GM19438 (cell line): ENCODE results near the gene SCARF2.
"Not testable (repeated sequence)": the region's sequence is repeated elsewhere in the genome, so short reads cannot be mapped to it uniquely, and the experiment has no call there.

ENCODE experiments used
- ATAC-seq: cut with Tn5 transposase; IDR thresholded peaks from one replicate; pipeline ENCODE4 v1.9.1; 2021; ENCODE audit warnings: low read depth; ENCODE audit not compliant: unreplicated experiment

SCARF2 gene

DNA sequence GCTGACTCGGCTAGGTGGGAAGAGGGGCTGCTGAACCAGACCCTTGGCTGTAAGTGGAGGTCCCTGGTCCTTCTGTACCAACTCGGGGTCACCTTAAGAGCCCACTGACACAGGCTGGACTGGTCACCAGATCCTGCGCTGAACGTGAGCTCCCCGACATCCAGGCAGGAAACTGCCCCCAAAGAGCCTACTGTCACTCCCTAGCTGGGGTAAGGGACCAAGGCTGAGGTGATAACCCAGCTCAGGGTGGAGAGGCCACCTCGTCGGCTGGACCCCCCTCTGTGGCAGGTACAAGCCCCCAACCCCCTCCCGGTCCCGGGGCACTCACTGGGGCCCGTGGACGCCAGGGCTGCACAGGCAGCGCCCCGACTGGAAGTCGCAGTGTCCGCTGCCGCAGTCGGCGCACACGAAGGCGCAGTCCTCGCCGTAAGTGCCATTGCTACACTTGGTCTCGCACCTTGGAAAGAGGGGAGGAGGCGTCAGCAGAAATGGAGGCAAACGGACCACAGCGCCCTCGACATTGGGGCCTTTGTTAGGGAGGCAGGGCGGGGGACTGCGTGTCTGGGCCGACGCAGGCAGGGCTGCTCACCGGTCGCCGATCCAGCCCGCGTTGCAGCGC, 7.4 kb downstream of the SCARF2 start:
- ATAC-seq: no peak

DNA sequence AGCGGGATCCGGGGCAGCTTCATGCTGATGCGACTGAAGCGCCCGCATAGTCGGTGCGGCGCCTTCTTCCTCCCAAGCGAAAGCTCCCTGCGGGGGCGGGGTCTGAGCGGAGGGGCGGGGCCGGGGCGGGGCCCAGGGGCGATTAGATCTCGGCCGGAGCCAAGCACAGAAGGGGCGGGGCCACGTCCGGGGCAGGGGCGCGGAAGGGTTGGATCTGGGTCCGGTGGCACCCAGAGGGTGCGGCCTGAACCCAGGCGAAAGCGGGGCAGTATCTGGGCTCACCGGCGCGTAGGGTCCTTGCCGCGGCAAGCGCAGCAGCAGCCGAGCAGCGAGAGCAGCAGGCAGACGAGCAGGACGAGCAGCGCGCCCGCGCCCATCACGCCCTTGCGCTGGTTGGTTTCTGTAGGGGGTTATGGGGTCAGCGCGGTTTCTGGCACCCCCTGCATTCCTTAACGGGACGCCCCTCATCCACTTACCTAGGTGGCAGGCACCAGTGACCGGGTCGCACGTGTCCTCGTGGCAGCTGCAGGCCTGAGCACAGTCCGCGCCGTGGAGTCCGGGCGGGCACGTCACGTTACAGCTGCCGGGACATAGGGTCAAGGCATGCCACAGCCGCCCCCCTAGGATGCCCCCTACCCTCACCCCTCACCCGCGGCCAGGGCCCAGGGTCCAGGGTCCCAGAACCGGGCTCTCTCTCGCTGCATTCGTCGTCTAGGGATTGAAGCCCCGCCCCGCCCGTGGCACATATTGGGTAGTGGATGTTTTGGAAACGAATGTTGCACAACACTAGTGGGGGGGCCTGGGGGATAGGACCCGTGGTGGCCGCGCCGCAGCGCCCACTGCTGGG, 8.1 kb downstream of the SCARF2 start:
- ATAC-seq: no peak

DNA sequence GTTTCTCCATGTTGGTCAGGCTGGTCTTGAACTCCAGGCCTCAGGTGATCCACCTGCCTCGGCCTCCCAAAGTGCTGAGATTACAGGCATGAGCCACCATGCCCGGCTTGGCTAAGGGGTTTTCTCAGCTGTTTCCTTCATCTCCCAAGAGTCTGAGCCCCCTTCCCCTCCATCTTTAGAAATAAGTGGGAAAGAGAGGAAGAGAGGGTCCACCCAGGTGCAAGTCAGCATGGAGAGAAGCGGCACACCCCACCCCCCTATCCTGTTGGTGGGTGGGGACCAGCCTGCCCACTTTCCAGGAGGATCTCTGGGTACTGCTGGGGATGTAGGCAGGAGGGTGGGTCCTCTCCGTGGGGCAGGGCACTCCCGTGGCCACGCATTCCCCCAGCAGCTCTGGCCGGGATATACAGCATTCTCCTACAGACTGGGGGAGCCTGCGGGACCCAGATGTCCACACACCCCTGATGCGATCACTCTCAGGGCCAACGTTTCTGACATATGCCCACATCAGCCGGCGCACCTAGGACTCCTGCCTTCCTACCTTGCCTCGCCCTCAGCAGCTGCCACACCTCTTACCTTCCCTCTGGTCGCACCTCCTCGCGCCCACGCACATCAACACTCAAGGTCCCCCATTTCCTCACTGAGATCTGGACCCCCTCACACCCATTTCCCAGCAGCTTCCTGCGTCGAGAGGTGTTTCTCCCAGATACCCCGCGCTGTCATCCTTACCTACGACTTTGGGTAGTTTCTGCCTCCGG, 8.9 kb downstream of the SCARF2 start:
- ATAC-seq: no peak

DNA sequence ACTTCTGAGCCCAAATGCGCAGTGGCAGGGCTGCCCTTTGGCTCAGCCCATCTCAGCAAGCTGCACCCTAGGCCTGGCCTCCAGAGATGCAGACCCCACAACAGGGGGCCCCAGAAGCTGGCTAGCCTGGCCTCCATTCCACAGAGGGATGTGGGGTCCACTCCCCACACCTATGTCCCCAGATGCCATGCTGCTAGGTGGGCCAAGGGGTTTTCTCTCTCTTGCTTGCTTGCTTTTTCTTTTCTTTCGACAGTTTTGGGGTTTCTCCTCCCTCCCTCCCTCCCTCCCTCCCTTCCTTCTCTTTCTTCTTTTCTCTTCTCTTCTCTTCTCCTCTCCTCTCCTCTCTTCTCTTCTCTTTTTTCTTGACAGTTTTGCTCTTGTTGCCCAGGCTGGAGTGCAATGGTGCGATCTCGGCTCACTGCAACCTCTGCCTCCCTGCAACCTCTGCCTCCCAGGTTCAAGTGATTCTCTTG, 9.6 kb downstream of the SCARF2 start:
- ATAC-seq: no peak

DNA sequence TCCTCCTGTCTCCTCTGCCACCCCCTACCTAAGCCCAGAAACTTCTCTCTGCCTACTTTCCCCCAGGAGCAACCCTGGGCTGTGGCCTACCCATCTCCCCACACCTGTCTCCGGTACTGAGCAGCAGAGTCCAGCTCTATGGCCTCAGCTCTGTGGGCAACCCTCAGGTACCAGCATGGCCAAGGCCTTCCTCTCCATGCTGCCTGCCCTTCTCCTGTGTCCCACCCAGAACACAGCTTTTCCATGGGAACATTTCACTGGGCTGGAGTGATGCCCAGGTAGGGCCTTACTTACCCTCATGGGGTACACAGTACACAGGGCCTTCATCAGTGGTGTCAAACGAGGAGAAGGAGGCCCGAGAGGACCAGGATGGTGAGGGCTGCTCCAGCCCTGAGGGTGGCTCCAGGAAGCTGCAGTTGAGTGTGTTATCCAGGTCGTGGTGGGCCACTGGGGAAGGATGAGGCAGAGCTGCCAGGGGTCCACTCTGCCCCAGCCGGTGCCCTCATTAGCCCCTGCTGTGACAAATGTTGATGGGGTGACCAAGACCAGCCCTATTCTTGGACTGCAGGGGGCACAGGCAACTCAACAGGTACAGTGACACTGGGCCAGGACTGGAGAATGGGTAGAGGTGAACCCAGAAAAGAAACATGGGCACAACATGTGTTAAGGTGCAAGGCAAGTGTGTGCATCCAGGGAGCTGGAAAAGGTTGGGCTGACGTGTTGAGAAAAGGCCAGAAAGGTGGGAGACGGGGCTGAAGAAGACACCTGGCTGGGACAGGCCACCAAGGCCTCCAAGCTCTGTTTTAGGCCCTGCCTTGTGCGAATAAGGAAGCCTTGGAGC, 10.3 kb downstream of the SCARF2 start:
- ATAC-seq: no peak

DNA sequence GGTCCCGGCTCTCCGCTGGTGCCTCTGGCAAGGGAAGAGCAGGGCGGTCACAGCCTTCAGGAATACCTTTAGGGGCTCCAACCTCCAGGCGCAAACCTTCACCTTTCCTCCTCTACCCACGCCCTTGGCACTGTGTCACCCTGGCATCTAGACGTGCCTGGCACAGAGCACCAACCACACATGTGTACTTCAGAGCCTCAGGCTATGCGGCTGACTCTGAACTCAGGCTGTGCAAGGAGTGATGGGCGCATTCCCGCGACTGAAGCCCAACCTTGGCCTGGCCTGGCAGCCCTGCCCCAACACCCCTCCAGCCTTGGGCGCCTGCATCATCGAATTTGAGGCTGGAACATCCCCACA, 11.4 kb downstream of the SCARF2 start:
- ATAC-seq: no peak

DNA sequence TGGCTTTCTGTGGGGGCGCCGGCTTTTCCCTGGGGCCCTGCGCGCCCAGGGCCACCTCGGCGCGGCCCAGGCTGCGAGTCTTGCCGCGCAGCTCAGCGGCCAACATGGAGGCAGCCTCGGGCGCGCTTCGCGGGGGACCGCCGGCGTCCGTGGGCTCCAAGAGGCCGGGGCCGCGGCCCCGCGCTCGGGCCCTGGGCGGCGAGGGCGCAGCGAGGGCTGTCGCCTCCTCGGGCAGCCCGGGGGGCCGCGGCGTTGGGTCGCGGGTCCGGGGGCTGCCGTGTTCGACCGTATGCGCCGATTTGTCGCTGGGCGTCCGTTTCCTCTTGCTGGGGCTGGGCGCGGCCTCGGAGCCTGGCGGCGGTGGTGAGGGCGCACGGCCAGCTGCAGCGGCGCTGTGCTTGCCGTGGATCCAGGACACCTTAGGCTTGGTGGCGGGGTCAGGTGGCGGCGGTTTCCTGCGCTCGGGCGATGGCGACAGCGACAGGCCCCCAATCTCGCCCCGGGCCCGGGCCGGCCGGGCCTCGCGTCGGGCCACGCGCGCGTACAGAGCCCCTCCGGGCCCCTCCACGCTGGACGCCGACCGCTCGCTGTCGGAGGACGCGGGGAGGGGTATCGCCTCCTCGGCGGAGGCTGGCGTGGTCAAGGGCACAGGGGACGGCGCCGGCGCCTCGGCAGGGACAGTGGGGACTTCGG, 11.9 kb downstream of the SCARF2 start:
- ATAC-seq: no peak

DNA sequence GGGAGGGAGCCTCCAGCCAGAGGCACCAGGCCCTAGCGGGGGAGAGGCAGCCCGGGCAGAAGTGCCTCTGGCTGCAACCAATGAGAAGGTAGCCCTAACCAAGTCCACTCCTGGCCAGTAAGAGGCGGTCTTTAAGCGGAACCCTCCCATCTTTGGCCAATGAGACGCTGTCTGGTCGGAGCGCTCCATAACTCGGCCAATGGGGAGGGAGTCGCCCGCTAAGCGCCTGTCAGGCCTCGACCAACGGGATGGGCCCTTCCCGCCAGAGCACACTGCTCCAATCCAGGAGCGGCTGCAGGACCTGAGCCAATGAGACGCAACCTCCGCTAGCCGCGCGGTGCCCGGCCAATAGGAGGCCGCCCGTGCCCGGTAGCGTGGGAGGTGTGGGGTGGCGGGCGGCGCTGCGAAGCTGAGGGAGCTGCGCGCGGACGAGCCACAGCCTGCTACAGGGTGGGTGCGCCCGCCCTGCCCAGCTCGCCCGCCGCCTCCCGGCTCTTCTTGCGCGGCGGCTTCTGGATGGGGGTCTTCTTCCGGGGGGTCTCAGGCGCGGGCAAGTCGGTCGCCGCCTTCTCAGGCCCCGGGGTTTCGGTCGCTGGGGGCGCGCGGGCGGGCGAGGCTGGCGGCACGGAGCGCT, 12.6 kb downstream of the SCARF2 start:
- no peak for ATAC-seq

DNA sequence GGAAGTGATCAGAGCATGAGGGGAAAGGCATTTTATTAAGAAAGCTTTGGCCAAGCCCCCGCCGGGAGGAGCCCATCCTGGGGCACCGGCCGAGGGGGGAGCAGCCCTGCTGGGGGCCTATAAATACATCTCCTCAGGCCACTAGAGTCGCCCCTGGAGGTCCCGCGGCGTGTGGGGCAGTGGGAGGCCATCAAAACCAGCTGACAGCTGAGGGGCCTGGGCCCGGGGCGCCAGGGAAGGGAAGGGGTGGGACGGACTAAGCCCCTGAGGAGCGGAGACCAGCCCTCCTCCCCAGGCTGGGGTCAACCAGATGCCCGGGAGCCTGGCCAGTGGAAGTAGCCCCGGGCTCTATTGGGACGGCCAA, 13.1 kb downstream of the SCARF2 start:
- ATAC-seq: no peak

DNA sequence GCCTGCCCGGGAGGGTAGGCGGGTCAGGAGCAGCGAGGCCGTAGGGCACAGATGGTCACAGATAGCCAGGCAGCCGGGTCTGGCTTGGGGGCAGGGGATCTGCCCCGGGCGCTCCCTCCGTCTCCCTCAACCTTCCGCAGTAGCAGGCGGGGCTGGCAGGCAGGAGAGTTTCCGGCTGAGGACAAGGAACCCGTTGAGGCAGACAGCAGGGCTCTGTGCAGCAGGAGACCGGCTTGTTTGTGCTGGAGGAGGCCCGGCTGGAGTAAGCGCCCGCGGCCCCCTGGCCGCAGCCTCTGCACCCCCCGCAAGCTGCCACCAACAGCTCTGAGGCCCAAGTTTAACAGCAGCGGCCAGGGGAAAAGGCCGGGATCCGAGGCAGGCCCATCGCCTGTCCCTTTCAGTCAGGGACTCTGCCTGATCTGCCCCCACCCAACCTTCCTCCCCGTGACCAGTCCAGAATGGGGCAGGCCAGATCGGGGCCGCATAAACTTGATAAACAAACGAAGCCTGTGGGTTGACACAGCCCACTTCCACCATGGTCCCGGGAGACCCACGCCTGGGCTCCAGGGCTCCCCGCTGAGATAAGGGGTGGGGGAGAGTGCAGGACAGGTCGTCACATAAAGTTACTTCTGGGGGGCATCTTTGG, 13.6 kb downstream of the SCARF2 start:
- ATAC-seq: no peak

DNA sequence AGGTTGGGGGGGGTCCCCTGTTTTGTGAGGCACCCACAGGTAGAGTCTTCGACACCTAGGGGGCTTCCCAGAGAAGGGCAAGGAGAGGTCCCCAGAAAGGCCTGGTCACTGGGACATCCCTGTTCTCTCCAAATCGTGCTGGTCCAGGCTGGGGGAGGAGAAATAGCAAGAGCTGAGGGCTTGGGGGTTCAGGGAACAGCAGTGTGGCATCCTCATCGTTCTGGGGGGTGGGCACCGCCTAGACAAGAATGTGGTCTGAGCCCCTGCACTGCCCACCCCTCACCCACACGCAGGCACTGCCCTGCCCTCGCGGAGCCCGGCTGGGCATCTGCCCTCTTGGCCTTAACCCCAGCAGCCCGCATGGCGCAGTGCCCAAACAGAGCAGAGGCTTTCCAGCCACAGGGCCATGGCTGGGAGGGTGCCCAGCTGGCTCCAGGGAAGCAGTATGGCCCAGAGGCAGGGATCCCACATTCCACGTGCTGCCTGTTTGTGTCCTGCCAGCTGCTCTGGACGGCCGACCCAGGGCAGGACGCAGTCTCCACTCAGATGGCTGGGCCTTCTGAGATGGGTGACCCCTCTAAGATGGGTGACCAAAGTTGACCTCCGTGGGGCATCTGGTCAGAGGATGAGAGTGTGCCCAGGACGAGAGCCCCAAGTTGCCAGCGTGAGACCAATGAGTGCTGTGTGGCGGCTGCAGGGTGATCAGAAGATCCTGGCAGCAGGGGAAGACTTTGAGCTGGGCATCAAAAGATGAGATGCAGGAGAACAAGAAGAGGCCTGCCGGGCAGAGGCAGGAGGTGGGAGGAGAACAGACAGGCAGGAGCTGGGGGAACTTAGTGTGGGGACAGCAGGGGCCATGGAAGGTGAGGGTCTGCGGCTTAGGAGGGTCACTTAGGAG, 14.4 kb downstream of the SCARF2 start:
- no peak for ATAC-seq

DNA sequence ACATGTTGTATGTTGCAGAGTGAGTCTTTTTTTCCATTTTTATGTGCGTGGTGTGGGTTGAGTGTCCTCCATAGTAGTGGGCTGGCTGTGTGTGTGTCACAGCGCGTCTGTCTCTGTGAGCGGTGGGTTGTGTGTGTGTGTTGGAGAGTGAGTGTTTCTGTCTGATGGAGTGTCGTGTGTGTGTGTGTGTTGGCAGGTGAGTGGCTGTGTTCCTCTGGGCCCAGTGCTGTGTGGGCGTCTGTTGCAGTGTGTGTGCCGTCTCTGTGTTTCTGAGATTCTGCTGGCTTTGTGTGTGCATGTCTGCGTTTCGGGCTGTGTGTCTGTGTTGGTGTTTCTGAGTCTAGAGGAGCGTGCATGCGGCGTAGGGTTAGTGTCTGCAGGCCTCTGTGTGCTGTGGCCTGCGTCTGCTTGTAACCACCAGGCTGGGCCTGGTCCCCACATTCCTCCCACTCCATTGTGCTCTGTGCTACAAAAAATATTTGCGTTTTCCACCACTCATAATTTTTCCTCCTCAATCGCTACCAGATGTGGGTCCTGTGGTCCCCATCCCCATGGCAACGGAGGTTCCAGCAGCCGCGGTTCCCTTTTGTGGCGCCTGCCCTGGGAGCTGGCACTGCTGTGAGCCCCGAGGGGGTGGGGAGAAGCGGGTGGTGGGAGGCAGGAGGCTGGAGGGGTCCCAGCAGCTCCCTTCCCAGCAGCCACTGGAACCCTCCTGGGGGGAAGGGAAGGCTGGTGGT, 15.2 kb downstream of the SCARF2 start:
- no peak for ATAC-seq

DNA sequence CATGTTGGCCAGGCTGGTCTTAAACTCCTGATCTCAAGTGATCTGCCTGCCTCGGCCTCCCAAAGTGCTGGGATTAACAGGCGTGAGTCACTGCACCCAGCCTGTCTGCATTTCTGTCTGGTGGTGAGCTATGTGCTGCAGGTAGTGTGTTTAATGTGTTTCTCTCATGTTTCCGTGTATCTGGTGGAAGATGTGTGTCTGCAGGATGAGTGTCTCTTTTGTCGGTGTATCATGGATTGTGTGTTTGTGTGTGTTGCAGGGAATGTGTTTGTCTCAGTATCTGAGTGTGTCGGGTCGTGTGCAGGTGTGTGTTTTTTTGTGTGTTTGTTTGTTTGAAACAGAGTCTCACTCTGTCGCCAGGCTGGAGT, 16.1 kb downstream of the SCARF2 start:
- no peak for ATAC-seq

DNA sequence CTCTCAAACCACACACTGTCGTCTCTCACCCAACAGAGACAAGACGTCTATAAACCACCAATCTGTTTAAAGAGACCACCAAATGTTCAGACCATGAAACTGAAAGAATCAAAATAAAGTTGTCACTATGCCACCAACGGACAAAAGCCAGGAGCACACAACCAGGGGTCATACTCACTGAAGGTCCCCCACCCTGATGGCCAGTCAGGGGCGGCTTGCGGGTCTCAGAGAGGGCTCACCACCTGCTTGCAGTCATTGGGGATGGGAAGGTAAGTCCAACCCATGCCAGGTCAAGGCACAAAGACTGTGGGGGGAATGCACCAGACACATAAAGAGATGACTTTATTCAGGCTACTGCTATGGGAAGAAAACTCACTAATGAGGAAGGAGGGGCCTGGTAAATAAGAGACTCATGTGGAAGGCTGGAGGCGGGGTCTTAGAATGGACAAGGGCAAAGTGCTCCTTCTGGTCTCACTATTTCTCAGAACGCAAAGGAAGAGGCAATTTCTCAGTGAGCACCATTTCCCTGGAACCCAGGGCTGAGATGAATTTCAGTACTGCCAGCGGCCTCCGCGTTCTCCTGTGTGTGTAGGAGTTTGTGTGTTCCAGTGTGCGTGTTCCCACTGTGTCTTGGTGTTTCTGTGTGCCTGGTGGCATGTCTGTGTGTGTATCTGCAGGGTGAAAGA, 17.3 kb downstream of the SCARF2 start:
- no peak for ATAC-seq

DNA sequence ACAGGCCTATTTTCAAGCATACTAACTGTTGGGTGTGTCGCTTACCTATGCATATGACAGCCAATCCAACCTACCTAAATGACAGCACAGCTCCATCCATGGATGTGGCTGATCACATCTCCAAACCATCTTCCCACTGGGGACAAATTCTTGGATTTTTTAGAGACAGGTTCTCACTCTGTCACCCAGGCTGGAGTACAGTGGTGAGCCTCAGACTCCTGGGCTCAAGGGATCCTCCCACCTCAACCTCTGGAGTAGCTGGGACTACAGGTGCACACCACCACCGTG, 18.0 kb downstream of the SCARF2 start:
- ATAC-seq: no peak

DNA sequence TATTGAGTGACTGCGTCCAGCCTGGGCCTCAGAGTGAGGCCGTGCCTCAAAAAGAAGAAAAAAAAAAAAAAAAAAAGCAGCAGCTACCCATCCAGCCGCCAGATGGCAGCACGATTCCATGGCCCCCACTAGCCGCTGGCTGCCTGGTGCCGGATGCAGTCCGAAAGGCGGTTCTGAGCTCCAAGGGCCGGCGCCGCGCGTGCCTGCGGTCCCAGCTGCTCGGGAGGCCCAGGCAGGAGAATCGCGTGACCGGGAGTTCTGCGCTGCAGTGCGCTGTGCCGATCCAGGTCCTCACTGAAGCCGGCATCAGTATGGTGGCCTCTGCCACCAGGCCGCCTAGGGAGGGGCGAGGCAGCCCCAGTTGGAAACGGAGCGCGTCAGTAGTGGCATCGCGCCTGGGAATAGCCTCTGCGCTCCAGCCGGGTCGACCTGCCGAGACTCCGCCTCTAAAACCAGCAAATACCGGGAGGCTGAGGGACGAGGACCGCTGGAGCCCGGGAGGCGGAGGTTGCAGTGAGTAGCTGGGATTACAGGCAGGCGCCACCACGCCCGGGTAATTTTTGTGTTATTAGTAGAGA, 19.3 kb downstream of the SCARF2 start:
- ATAC-seq: no peak

DNA sequence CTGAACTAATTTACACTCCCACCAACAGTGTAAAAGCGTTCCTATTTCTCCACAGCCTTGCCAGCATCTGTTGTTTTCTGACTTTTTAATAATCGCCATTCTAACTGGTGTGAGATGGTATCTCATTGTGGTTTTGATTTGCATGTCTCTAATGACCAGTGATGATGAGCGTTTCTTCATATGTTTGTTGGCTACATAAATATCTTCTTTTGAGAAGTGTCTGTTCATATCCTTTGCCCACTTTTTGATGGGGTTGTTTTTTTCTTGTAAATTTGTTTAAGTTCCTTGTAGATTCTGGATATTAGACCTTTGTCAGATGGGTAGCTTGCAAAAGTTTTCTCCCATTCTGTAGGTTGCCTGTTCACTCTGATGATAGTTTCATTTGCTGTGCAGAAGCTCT, 21.9 kb downstream of the SCARF2 start:
- ATAC-seq: not testable (repeated sequence)
